ENCODE data around the gene ISOC2. TPM values are rescaled to one million over a fixed set of nuclear protein-coding genes. Genes with fewer than 3 reads are reported as not detected.

ISOC2 gene
- total RNA-seq, 4 donors from 2014 or later: 44.7 to 97.2 (median 87.5) TPM

- peaks cover 27% of the 10 kb centered on the region for H3K4me1 ChIP-seq
- H3K27me3 ChIP-seq: peaks cover 94% of the 10 kb centered on the region
- H3K9me3 ChIP-seq: no peaks in the 10 kb centered on the region
- no peaks in the 10 kb centered on the region for H3K36me3 ChIP-seq
- no peak for TF ChIP-seq POLR2AphosphoS5 (IDR thresholded peaks at IDR 0.05)
- TF ChIP-seq, protein P1, sequence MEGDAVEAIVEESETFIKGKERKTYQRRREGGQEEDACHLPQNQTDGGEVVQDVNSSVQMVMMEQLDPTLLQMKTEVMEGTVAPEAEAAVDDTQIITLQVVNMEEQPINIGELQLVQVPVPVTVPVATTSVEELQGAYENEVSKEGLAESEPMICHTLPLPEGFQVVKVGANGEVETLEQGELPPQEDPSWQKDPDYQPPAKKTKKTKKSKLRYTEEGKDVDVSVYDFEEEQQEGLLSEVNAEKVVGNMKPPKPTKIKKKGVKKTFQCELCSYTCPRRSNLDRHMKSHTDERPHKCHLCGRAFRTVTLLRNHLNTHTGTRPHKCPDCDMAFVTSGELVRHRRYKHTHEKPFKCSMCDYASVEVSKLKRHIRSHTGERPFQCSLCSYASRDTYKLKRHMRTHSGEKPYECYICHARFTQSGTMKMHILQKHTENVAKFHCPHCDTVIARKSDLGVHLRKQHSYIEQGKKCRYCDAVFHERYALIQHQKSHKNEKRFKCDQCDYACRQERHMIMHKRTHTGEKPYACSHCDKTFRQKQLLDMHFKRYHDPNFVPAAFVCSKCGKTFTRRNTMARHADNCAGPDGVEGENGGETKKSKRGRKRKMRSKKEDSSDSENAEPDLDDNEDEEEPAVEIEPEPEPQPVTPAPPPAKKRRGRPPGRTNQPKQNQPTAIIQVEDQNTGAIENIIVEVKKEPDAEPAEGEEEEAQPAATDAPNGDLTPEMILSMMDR (IDR thresholded peaks at IDR 0.05): no peak
- no peak for TF ChIP-seq EP300 (IDR thresholded peaks at IDR 0.05)
- TF ChIP-seq POLR2A (IDR thresholded peaks at IDR 0.05): no peak
- DNase-seq (ENCODE audit: low spot score in 2 of 2): no peak
- WGBS: 6% methylated on average over 19 of the region's 21 CpGs
- H3K27ac ChIP-seq: no peak overlapping the region
- no peak overlapping the region for H3K4me3 ChIP-seq
Observed at GRCh38 chr19:55441319-55441691, 20.1 kb downstream of the ISOC2 start.

DNA sequence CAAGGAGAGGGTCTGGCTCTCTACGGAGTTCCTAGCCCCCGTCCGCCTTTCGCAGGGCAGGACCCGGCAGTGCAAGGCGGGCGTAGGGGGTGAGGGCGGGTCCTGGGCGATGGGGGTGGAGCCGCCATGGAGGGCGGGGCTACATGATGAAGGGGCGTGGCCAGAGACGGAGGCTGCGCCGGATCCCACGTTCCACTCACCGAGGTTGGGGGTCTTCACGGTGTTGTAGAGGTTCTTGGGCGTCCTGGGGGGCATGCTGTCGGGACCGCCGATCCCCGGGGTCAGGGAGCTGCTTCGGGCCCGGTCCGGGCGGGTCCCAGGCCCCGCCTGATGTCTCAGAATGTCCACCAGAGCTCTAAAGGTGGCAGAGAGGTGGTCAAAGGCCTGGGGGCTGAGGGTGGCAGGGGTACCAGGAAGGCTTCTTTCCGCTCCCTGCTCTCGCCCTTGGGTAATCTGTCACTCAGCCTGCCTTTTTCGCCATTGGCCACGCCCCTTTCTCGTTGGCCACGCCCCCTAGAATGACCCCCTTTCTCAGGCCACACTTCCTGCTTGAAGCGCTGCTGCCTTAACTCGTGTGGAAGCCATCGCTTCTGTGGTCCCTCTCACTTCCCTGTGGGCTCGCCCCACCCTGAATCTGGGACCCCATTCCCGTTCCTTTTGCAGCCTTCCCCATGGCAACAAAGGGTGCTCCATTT lies 20.9 kb downstream of the ISOC2 start:
- Histone ChIP-seq H3K9me3 (no peaks in the 10 kb centered on the region), H3K4me3 (no peak overlapping the region), H3K27me3 (peaks cover 98% of the 10 kb centered on the region), H3K27ac (no peak overlapping the region), H3K36me3 (no peaks in the 10 kb centered on the region), H3K4me1 (peaks cover 23% of the 10 kb centered on the region)
- DNase-seq (ENCODE audit: low spot score in 2 of 2): no peak
- TF ChIP-seq, protein P1 (IDR thresholded peaks at IDR 0.05): no peak
- WGBS: 7% methylated on average over 18 of the region's 39 CpGs

GRCh38 chr19:55439052-55439451 lies 22.4 kb downstream of the ISOC2 start:
- no peak for TF ChIP-seq POLR2AphosphoS5 (IDR thresholded peaks at IDR 0.05)
- no peak for TF ChIP-seq POLR2A (IDR thresholded peaks at IDR 0.05)
- no peak for TF ChIP-seq EP300 (IDR thresholded peaks at IDR 0.05)
- TF ChIP-seq, protein P1 (IDR thresholded peaks at IDR 0.05): no peak
- 82% methylated on average over 5 of the region's 5 CpGs for WGBS
- no peak for DNase-seq (ENCODE audit: low spot score in 2 of 2)
- peaks cover 23% of the 10 kb centered on the region for H3K4me1 ChIP-seq
- H3K36me3 ChIP-seq: no peaks in the 10 kb centered on the region
- no peaks in the 10 kb centered on the region for H3K9me3 ChIP-seq
- H3K4me3 ChIP-seq: no peak overlapping the region
- H3K27me3 ChIP-seq: peaks cover 86% of the 10 kb centered on the region
- H3K27ac ChIP-seq: no peak overlapping the region

DNA sequence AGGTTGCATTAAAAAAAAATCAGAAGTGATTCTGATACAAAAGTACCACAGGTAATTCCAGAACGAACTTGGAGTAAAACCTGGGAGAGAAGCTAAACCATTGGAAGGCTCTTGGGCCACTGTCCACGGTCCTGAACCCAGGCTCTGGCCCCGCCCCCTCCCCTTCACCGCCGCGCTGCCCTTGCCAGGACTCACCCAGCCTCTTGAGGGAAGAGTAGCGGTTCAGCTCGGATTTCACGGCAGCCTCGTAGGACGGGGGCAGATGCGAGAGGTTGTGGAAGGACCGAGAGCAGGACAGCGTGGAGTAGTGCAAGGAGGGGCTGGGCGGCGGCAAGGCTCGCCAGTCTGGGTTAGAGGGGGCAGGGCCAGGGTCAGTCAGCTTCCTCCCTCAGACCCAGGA lies 24.0 kb downstream of the ISOC2 start:
- Histone ChIP-seq H3K27me3 (peaks cover 85% of the 10 kb centered on the region), H3K27ac (no peak overlapping the region), H3K9me3 (no peaks in the 10 kb centered on the region), H3K36me3 (no peaks in the 10 kb centered on the region), H3K4me1 (peaks cover 21% of the 10 kb centered on the region), H3K4me3 (no peak overlapping the region)
- no peak for DNase-seq (ENCODE audit: low spot score in 2 of 2)
- TF ChIP-seq POLR2A (IDR thresholded peaks at IDR 0.05) (no peak), EP300 (IDR thresholded peaks at IDR 0.05) (no peak), POLR2AphosphoS5 (IDR thresholded peaks at IDR 0.05) (no peak)
- TF ChIP-seq, protein P1 (IDR thresholded peaks at IDR 0.05): no peak
- WGBS: 2% methylated on average over 17 of the region's 17 CpGs

DNA sequence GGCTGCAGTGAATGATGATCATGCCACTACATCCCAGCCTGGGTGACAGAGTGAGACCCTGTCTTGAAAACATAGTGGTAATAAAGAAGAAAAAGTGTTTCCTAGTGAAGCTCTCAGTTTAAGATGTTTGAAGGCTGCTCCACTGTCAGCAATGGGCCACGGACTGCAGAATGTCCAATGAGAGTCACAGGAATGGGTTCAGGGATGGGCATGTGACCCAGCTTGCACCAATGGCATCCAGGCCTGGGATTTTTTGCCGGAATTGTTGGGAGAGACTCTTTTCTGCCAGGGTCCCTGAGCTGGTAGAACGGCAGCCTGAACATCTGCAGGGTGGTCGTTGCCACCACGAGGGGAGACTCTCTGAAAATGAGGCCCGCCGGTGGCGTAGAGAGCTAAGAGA lies 24.6 kb downstream of the ISOC2 start:
- Histone ChIP-seq H3K36me3 (no peaks in the 10 kb centered on the region), H3K27ac (no peak overlapping the region), H3K9me3 (no peaks in the 10 kb centered on the region), H3K4me3 (no peak overlapping the region), H3K27me3 (peaks cover 85% of the 10 kb centered on the region), H3K4me1 (peaks cover 15% of the 10 kb centered on the region)
- 42% methylated on average over 8 of the region's 8 CpGs for WGBS
- no peak for TF ChIP-seq EP300 (IDR thresholded peaks at IDR 0.05)
- TF ChIP-seq POLR2A (IDR thresholded peaks at IDR 0.05): no peak
- no peak for TF ChIP-seq POLR2AphosphoS5 (IDR thresholded peaks at IDR 0.05)
- TF ChIP-seq, protein P1 (IDR thresholded peaks at IDR 0.05): no peak
- DNase-seq (ENCODE audit: low spot score in 2 of 2): no peak

Measured in suprapubic skin (tissue), 4 donors.